ENCODE results near the gene TRMT2A.
"Not testable (repeated sequence)": the region's sequence is repeated elsewhere in the genome, so short reads cannot be mapped to it uniquely, and the experiment has no call there.

Gene TRMT2A

DNA sequence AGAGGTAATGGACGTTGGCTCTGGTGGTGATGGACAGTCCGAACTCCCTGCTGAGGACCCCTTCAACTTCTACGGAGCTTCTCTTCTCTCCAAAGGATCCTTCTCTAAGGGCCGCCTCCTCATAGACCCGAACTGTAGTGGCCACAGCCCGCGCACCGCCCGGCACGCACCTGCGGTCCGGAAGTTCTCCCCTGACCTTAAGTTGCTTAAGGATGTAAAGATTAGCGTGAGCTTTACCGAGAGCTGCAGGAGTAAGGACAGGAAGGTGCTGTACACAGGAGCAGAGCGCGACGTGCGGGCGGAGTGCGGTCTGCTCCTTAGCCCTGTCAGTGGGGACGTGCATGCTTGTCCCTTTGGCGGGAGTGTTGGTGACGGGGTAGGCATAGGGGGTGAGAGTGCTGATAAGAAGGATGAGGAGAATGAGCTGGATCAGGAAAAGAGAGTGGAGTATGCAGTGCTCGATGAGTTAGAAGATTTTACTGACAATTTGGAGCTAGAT, 30.9 kb downstream of the TRMT2A start:
- DNase-seq (ENCODE audit: low spot score): no peak

DNA sequence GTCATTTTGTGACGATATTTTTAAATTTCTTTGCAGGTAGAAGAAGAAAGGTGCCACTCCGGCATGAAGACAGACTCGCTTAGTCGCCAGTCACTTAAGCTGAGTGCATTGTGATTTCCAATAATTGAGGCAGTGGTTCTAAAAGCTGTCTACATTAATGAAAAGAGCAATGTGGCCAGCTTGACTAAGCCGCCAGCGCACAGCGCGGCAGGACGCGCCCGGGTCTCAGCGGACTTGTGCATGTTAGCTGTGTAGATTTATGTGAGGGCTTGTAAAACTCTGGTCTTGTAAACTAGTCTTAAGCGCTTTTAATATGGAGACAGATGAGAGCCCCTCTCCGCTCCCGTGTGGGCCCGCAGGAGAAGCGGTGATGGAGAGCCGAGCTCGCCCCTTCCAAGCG, 31.4 kb downstream of the TRMT2A start:
- no peak for DNase-seq (ENCODE audit: low spot score)

DNA sequence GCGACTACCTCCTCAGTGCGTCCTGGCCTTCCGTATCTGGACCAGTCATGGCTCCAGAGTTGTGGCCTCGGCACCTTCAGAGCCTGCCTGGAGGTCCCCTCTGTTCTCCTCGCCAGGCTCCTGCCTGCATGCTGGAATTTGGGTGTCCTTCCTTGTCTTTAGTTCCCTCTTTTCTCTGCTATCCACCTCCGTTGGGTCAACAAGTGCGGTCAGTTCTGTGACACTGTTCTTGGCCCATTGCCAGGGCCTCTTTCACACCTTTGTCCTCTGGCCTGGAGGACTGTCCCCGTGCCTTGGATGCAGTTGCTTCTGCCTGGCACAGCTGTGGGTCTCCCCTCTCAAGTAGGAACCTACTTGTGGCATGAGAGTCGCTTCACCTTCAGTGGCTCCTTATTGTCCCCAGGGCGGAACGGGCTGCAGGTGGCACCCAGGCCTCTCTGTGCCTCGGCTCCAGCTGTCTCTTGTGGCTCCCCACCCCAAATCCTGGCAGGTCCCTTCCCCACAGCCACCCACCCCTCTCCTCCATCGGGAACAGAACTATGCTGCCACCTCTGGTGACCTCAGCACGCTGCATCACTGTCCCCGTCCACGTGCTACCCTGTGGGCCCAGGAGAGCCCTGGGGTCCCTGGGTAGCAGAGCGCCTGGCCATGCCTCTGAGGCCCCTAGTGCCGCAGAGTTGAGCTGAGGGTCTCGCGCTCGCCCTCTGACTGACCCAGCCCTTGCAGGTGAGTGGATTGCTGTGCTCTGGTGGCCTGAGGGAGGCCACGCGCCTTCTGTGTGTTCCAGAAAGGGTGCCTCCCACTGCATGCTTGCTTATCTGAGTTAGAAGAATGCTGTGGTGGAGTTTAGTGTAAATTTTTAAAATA, 32.2 kb downstream of the TRMT2A start:
- no peak for DNase-seq (ENCODE audit: low spot score)

DNA sequence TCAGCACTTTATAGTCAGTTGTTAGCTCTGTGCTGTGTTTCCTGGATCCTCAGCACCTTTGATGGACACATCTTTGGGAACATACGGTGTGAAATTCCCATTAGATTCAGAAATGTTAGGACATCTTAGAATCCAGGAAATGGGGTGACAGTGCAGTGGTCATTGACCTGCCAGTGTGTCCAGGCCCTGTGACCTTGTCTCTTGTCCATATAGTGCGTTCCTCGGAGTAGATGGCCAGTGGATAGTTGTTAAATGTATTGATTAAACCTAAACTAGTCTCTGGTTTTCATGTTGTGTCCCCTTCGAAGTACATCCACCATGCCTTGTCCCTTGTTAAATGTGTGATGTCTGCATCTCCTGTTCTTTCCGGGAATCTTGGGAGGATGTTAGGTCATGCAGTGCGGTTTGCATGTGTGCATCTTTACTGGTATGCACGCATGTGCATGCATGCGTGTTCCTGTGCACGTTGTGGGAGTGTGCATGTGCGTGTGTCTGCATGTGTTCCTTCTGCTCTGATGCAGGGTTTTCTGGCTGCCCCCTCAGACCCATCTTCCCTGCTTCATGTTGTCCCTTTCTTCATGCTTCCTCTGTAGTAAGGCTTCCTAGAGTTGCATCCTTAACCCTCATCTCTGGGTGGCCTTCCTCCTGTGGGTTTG, 33.0 kb downstream of the TRMT2A start:
- DNase-seq (ENCODE audit: low spot score): no peak

DNA sequence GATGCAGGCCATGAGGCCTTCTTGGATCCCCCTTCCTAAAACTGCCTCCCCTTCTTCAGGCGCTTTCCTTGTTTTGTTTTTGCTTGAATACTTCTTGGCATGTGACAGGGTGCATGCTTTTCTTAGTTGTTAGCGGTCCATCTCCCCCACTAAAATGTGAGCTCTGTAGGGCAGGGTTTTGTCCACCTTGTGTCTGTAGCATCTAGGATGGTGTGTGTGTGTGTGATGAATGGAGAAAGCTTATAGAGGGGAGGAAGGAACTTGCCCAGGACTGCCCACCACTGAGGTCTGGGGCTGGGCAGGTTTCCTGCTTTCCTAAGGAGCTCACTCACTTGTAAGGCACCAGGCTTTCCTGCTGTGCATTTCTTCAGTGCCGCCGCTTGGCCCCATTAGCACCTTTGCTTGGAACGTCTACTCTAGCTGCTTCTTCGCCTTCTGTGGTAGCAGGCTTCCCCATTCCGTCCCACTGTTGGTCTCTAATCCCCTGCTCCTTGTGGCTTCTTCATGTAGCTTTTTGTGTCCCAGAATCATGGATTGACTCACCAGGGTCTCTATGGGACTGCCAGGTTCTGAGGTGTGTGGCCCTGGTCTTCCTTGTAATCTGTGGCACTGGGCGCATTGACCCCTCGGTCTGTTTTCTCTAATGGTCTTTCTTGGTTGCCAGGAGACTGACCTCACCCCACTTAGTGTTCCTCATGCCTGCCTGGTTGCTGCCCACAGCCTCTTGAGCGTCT, 33.7 kb downstream of the TRMT2A start:
- DNase-seq (ENCODE audit: low spot score): no peak

DNA sequence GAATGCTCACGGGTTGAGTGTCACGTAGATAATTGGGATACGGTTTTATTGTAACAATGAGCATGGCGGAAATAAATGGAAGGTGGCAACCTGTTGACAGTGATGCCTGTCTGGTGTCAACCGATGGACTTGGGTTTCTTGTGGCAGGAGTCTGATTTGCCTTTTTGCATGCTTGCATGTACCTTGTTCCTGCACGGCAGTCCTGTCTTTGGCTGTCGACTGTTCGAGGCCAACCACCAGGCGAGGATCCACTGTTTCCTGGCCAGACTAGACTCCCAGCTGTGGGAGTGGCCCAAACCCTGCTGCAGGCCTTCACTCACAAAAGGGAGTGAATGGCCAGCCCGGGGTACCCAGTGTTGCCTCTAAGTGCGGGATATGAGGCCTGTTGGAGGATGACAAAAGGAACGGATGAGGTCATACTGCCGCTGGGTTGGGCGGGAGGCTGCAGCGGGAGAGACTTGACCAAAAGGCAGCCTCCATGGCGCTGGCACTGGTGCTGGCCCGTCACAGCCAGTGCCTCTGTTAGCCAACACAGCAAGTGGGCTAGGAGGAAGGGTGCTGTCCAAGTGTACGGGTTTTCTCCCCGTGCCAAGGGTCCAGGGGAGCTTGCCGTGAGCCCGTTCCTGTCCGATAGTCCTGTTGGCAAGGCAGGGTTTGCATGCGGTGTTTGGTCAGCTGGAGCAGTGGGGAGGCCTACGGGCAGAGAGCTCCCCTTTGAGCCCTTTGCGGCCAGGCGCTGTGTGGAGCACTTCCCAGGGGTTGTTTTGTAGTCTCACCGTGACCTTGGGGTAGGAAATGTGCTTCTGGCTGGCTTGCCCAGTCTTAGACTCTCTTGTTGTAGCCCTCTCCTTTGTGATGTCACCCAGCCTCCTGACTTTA, 36.0 kb downstream of the TRMT2A start:
- DNase-seq (ENCODE audit: low spot score): no peak

DNA sequence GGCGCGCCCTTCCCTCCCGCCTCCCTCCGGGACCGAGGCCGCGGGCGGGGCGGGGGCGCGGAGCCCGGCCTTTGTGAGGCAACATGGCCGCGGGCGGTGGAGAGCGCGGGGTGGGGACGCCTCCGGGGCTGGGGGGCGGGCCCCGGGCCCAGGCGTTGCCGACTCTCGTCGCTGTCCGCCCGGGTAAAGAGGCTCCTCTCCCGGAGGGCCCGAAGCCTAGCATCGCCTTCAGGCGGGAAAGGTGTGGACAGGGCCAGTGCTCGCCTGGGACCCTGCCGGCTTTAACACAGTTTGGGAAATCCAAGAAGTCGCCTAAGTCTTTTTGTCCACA, 36.6 kb downstream of the TRMT2A start:
- peak; percentile 62 for DNase-seq (ENCODE audit: low spot score)

DNA sequence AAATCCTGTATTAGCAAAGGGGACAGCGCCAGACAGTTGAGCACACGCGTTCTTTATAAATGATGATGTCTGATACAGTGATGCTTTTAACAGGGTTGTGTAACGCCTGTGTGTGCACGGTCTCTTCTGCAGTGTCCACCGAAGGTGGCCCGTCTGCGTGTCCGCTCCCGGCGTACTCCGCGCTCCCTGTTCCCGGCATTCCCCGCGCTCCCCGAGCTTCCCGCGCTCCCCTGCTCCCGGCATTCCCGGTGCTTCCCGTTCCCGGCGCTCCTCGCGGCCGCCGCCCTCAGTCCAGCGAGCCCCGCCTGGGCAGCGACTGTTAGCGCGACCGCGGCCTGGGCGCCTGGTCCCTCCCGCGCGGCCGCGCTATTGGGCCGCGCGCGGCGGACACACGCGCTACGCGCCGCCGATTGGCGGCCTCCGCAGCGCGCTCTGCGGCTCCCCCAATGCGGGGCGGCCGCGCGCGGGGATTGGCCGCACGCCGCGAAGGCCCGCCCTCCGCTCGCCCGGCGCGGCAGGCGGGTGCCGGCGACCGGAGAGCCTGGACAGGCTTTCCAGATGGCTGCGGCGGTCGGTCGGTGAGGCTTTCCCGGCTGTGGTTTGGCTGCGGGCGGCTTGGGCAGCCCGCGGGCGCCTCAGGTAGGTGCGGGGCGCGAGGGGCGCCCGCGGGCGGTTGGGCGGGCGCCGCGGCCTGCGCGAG, 37.1 kb downstream of the TRMT2A start, which contains the start of gene DGCR8:
TSS of gene DGCR8 (plus strand) at position 497 of the 700 bp plus-strand sequence. CDS start 5,723 bp downstream, outside the sequence.
- peak; percentile 57 for DNase-seq (ENCODE audit: low spot score)

DNA sequence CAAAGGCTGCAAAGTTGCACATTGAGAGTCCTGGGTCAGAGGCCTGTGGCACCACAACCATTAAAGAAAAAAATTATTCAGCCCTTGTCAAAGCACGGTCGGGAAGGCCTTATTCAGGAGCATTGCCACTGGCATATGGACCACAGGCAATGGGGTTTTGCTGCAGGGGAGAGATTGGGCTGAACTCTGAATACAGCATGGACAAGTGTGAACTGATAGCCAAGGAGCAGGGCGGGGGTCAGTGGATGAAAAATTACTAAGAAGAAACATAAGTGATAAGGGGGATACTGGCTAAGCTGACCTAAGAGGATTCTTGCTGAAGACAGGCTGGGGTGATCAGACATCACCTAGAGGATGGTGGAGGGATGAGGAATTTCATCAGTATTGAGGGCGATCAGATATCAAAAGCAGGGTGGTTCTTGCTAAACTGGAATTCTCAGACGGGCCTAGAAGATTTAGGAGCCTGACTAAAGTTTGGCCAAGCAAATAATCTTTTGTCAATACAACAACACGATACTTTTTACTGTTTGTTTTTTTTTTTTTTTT, 40.3 kb downstream of the TRMT2A start:
- no peak for DNase-seq (ENCODE audit: low spot score)

DNA sequence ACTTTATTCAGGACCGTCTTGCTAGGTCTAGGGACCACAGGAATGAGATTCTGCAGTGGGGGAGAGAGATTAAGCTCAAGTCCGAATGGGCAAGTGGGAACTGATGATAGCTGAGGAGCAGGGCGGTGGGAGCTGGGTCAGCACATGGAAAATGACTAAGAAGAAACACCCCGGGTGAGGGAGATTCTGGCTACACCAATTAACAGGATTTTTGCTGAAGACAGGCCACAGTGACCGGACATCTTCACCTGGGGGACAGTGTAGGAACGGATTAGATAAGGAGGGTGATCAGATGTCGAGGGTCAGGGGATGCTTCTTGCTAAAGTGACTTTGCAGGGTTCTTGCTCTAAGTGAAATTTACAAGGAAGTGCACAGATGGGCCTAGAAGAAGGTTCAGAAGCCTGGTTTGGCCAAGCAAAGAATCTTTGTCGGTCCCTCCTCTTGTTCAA, 45.5 kb downstream of the TRMT2A start:
- DNase-seq (ENCODE audit: low spot score): no peak

DNA sequence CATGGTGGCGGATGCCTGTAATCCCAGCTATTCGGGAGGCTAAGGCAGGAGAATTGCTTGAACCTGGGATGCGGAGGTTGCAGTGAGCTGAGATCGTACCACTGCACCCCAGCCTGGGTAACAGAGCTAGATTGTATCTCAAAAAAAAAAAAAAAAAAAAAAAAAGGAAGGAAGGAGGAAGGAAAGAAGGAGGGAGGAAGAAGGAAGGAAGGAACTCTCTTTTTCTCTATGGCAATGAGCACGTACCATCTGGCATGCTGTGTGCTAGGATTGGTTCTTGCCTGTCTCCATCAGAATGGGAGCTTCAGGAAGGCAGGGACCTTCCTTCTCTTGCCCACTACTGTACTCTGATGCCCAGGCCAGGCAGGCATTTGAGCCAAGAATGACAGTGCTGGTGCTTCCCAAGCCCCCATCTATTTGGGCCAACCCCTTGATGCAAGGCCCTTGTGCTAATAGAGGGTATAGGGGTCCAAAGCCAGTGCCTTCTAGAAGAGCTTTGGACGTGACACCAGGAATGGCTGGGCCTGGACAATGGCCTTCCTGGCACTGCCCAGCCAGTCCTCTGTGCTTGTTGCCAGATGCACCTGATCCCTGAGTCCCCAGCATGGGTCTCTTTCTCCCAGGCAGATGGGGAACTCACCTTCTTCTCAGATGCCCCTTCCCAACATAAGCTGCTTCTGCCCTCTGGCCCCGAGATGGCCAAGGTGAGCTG, 47.5 kb downstream of the TRMT2A start:
- DNase-seq (ENCODE audit: low spot score): no peak

DNA sequence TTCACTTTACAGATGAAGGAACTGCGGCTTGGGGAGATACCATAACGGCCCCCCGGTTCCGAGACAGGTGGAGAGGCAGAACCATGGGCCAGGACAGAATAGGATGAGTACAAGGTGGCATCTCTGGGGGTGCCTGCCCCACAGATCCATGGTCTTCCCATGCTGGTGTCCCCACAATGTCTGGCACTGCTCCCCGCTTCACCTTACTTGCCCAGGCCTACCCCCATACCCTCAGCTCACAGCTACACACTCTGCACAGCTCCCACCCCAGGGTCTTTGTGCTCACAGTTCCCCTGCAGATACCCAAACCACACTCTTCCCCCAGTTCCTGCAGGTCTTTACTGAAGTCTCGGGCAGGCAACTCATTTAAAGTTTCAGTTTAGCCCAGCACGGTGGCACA, 48.4 kb downstream of the TRMT2A start:
- DNase-seq (ENCODE audit: low spot score): no peak

DNA sequence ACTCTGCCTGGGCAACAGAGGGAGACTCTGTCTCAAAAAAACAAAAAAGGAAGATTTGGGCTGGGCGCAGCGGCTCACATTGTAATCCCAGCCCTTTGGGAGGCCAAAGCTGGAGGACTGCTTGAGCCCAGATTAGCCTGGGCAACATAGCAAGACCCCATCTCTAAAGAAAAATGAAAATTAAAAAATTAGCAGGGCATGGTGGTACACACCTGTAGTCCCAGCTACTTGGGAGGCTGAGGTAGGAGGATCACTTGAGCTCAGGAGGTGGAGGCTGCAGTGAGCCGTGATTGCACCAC, 49.7 kb downstream of the TRMT2A start:
- DNase-seq (ENCODE audit: low spot score): not testable (repeated sequence)

DNA sequence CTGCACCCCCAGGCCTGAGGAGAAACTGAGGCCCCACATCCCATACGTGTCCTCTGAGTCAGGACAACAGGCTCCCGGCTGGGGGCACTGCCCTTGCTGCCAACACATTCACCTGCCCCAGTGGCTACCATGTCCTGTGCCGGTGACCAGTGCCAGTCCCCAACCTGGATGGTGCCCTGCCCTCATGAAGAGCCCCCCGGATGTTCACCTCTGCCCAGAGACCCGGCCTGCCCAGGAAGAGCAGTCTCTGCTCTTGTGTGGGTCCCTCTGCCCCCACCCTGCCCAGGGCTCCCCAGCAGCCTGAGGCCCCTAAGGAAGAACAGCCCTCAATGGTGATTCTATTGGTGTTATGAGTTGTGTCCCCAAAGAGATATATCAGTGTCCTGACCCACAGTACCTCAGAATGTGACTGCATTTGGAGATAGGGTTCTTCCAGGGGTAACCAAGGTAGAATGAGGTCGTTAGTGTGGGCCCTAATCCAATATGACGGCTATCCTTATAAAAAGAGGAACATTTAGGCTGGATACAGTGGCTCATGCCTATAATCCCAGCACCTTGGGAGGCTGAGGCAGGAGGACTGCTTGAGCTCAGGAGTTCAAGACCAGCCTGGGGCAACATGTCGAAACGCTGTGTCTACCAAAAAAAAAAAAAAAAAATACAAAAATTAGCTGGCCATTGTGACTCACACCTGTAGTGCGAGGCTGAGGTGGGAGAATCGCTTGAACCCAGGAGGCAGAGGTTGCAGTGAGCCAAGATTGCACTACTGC, 50.2 kb downstream of the TRMT2A start:
- DNase-seq (ENCODE audit: low spot score): no peak

DNA sequence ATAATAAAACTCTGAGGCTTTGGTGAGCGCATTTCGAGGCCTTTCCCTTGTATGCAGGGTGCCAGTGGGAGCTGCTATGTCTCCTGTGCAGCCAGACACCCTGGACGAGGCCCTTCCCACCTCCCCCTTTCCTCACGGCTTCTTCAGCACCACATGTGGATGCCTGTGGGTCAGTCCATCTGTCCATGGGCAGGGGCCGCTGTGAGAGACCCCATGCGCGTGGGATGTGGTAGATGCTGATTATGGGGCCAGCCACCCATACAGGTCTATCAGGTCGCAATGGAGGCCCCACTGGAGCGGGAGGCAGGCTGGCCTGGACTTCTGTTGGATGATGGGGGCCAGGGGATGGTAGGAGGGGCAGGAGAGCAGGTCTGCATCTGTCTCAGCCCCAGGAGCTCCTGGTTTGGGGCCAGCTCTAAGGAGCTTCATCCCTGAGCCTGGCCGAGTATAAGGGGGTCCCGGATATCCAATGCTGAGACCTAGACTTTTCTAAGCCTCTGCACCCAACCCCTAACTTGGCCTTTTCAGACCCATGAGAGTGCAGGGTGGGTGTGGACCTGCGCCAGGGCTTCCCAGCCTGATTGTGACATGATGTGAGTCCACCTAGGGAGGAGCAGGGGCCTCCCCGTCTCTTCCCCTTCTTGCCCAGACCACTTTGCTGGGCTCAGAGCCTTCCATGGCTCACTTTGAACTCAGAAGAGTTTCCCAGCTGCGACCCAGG, 51.0 kb downstream of the TRMT2A start:
- no peak for DNase-seq (ENCODE audit: low spot score)

DNA sequence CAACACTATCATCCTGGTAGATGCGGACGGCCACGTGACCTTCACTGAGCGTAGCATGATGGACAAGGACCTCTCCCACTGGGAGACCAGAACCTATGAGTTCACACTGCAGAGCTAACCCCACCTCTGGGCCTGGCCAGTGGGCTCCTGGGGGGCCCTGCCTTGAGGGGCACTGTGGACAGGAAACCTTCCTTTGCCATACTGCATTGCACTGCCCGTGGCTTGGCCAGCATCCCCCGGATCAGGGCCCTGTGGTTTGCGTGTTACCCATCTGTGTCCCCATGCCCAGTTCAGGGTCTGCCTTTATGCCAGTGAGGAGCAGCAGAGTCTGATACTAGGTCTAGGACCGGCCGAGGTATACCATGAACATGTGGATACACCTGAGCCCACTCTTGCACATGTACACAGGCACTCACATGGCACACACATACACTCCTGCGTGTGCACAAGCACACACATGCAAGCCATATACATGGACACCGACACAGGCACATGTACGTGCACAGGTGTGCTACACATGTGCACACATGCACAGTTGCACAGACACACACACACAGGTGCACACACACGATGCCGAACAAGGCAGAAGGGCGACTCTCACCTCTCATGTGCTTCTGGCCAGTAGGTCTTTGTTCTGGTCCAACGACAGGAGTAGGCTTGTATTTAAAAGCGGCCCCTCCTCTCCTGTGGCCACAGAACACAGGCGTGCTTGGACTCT, 52.3 kb downstream of the TRMT2A start:
- DNase-seq (ENCODE audit: low spot score): no peak

DNA sequence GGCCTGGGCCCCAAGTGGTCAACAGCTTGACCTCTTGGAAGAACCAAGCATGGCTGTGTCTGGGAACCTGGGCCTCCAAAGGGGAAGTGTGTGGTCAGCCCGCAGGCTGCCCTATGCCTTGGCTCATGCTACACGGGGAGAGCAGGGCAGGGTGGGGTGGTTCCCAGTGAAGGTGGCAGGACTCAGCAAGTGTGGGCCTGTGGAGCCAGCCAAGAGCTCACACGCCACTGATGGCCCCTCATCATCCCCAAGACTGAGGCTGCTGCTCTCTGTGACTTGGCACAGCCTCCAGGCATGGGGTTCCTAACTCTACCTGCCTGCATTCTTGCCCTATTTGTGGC, 52.9 kb downstream of the TRMT2A start:
- DNase-seq (ENCODE audit: low spot score): no peak

All from CD4-positive, alpha-beta T cell treated with Interleukin-6 at 100 ng/mL for 8 hours (primary cell).